TTC549 (cell line): Measurements from ENCODE around the gene TOMM34.

Source experiments
- FAIRE-seq: peaks from 2 replicates; lab custom pipeline; 2012; peaks lifted over from hg19 to GRCh38; lab: Jason Lieb, UNC

Gene TOMM34

DNA sequence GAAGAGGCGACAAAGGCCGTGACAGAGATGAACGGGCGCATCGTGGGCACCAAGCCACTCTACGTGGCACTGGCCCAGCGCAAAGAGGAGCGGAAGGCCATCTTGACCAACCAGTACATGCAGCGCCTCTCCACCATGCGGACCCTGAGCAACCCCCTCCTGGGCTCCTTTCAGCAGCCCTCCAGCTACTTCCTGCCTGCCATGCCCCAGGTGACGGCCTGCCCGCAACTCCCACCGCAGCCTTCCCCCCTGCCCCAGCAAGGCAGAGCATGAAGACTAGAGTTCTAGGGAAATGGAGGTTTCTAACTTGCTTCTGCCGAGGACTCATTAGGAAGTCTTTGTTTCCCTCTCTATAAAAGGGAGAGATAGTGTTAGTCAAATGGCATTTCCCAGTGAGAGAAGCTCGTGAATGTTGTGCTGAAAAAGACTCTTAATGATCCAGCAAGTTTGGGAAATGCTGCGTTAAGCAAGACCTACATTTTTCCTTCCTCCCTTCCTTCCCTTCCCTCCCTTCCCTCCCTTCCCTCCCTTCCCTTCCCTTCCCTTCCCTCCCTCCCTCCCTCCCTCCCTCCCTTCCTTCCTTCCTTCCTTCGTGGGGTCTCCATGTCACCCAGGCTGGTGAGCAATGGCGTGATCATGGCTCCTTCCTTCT is 29.6 kb downstream of the TOMM34 start:
- no peak for FAIRE-seq

DNA sequence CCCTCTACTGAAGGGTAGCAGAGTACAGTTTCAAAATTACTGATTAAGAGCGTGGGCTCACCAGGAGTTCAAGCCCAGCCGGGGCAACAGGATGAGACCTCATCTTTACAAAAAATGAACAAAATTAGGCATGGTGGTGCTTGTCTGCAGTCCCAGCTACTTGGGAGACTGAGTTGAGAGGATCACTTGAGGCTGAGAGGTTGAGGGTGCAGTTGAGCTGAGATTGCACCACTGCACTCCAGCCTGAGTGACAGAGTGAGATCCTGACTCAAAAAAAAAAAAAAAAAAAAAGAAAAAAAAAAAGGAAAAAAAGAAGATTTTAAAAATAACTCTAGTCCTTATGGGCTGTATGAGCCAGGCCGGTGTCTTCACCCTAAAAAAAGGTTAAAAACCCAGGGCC is 31.6 kb downstream of the TOMM34 start:
- FAIRE-seq = no peak

DNA sequence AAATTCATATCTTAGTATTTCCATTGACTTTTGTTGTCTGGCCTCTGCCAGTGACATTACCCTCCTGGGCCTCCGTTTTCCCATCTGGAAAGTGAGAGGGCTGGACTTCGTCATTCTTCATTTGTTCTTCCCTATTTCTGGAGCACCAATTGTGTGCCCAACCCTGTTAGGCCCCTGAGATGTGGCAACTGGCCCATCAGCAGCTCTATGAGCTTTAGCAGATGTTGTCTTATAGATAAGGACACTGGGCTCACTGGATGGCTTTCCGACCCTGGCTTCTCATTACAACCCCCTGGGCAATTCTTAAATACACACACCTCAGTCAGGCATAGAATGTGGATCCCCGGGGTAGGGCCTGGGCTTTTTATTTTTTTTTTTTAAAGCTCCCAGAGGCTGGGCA is 35.7 kb downstream of the TOMM34 start:
- FAIRE-seq = no peak

DNA sequence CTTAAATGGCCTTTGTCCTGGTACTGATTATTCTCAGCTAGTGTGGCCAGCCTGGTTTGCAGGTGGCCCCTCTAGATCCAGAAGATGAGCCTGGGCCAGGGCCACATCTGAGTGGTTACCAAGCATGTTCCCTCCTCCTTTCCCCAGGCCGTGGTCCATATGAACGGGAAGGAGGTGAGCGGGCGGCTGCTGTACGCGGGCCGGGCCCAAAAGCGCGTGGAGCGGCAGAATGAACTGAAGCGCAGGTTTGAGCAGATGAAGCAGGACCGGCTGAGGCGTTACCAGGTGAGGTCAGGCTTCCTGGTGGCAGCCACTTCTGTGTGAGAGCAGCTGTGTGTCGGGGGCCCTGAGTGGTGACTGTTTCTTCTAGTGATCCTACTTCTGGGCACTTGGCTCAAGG is 38.8 kb downstream of the TOMM34 start:
- no peak for FAIRE-seq

DNA sequence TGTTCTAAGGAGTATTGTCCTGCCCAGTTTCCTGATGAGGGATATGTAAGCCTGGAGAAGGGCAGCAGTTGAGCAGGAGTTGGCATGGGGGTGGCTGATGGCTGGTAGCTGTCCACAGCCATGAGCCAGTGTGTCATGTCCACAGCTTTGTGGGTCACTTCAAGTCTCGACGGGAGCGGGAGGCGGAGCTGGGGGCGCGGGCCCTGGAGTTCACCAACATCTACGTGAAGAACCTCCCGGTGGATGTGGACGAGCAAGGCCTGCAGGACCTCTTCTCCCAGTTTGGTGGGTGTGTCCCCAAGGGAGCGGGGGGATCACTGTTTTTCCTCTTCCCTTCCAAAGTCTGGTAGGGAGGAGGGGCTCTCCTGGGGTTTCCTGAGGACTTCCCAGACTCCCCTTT is 41.4 kb downstream of the TOMM34 start:
- no peak for FAIRE-seq

DNA sequence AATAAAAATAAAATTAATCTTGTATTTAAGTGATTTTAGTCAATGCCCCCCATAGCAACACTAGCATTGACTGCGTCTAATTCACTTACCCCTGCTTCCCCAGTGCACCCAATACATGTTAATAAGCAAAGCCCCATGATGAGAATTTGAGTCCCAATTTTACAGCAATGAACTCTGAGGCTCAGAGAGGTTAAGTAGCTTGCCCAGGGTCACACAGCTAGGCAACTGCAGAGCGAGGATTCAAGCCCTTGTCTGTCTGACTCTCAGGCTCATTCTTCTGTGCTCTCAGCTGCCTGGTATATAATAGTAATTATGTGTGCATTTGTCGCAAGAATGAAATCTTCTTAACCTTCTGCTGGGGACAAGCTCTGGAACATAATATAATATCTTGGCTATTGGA is 41.9 kb downstream of the TOMM34 start:
- no peak for FAIRE-seq

DNA sequence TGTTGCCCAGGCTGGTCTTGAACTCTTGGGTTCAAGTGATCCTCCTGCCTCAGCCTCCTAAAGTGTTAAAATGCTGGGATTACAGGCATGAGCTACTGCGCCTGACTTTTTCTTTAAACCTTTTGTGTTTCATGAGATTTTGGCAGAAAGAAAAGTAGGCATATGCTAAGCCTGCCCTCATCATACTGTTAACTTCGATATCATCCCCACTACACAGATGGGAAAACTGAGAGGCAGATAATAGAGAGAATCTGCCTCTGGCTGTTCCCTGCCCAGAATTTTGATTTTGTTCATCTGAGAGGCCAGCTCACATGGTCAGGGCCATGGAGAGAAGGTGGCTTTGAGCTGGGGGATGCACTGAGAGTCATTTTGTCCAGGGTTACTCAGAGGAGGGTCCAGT is 42.8 kb downstream of the TOMM34 start:
- no peak for FAIRE-seq

DNA sequence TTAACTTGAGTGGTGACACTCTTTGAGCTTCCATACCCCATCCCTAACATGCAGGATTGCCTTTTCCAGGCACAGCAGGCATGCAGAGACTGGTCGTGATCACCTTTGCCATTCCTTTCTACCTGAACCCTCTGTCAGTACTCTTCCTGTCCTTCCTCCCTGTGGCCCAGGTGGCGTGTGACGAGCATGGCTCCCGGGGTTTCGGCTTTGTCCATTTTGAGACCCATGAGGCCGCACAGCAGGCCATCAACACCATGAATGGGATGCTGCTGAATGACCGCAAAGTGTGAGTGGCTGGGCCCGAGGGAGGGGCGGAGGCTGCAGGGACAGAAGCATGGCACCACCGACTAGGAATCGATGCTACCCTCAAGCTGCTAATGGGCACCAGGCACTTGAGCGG is 43.6 kb downstream of the TOMM34 start:
- no peak for FAIRE-seq

DNA sequence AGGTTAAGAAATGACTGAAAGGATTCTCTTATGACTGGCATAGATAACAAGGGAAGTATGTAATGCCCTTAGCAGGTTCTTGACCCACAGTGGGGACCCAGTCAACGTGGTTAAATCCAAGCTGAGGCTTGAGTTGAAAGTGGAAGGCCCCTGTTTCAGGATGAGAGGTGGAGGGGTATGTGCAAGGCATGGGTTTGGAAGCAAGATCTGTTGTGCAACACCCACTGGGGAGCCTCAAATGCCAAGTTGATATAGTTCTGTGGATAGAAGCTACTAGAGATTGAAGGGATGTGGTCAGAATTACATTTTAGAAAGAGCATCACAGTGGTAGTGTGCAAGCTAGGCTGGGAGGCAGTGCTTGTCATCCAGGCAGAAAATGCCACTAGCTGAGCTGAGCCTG is 45.3 kb downstream of the TOMM34 start:
- FAIRE-seq = no peak

DNA sequence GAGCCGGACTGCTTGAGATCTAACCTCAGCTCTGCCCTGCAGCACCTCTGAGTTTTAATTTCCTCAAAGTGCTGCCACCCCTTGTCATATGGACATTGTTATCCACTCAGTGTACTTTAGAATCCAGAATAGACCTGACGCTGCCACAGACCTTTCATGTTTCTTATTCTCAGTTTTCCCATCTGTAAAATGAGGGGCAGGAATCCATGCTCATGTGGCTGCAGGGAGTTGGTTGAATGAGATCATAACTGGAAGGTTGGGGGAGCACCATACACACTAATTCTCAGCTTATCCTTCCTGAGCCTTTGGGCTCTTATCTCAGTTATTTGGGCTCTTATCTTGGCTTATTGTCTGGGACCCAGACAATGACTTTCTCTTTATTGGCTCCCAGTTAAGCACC is 48.0 kb downstream of the TOMM34 start:
- no peak for FAIRE-seq

DNA sequence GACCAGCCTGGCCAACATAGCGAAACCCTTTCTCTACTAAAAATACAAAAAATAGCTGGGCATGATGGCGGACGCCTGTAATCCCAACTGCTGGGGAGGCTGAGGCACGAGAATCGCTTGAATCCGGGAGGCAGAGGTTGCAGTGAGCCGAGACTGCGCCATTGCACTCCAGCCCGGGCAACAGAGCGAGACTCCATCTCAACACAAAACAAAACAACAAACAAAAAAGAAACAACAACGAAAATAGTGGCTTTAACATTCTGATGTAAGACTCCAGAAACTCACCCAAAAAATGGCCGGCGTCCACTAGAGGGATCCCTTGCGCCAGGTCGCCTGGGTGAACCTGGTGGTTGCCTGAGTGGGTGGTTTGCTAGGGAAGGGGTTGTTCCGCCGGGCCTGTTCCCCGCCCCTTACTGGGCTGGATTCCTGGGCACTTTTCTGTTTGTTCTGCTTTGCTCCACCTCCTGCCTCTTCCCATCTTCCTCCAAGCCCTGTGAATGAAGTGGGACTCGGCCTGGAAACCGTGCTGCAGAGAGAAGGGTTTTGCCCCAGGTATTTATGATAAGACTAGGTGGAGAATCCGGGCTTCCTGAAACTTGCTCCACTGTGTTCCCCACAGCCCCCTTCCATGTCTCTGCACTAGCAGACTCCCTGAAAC is 48.8 kb downstream of the TOMM34 start:
- FAIRE-seq = no peak

DNA sequence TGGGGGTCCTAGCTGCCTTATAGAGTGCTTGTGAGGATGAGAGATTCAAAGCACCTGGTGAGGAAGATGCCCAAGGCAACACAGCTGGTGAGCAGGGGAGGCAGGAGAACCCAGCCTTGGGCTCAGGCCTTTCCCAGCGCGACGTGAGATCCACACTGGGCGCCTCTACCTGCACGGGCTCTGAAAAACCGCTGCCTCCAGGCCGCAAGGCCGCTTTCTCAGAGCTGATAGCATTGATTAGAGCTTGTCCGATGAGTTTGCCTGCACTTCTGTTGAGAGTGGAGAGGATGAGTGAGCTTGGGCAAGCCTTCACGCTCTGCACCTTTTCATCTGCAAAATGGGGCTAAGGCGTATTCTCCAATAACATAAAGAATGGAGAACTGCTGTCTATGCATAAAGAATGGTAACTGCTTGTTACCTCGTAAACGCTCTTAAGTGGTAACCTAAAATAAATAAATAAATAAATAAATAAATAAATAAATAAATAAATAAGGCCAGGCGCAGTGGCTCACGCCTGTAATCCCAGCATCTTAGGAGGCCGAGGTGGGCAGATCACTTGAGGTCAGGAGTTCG is 49.4 kb downstream of the TOMM34 start:
- no peak for FAIRE-seq

DNA sequence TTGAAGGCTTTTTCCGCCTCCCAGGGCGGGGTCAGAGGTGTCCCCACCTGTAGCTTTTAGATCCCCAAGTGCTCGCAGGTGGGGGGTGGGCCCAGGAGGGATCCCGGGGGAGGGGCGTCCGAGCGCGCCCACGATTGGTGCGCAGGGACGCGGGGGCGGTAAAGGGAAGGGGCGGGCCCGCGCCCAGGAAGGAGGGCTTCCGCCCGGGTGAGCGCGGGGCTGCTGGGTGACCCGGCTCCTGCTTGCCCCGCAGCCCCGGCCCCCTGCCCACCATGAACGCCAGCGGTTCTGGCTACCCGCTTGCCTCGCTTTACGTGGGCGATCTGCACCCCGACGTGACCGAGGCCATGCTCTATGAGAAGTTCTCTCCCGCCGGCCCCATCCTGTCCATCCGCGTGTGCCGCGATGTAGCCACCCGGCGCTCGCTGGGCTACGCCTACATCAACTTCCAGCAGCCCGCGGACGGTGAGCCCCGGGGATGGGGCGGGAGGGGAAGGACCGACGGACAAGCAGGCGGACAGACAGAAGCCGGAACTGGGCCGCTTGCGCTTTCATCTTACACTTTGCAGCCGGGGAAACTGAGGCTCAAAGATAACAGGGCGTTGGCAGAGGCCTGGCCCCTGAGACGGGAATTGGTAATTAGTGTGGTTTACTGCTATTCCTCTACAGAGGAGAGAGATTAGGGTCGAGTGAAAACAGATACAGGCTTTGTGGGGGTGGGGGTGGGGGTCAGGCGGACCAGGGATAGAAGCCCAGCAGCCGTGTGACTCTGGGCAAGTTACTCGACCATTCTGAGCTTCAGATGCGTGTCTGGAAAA is 50.1 kb downstream of the TOMM34 start, which contains the start of gene PABPC1L:
Gene PABPC1L (plus strand): TSS at position 189 of the 818 bp plus-strand sequence. CDS start 84 bp downstream, at position 273.
- FAIRE-seq = no peak

DNA sequence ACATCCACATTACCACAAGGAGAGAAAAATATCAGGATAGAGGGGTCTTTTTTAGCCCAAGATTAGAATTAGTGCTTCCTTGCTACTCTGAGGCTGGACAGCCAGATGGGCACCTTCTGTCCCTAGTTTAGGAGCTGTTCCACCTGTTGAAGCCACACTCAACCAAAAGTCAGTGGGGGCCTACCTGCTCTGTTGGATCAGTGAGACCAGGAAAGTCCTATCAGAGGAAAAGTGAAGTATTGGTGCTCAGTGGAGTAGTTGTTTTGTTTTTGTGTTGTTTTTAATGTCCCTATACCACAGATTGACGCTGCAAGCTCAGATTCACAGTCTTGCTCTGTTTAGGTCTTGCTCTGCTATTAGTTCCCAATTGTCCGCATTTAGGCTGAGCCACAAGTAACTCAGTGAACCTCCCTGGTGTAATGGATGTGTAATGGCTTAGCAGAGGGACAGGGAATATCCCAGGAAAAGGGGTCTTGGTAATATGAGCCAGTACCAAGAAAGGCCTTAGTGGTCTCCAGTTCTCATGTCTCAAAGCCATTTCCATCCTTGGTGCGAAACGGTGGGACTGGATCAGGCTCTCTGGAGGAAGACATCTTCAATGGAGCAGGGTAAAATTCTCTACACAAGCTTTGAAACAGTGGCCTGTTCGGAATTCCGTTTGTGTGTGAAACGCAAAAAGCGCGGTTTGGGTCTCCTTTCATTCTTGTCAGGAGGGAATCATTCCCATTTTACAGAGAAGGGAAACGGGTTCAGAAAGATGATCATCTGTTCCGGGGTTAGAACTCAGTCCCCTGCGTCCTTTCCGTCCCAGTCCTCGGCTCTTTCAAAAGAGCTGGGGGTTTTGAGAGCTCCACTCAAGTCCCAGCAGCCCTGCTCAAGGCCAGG is 51.0 kb downstream of the TOMM34 start:
- no peak for FAIRE-seq

DNA sequence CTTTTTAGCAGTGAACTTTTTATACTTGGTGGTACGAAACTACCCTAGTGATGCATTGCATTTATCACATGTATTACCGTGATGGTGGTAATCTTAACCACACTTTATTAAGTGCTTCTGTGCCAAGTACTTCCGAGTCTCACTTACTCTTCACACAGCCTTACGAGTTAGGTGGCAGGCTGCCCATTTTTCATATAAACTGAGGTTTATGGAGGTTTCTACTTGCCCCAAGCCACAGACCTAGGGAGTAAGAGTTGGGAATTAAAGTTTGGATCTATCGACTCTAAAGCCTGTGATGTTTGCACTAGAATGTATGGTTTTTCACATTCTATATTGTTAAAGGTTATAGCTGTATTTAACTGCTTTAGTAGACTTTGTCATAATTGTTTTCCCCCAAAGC is 55.8 kb downstream of the TOMM34 start:
- no peak for FAIRE-seq

DNA sequence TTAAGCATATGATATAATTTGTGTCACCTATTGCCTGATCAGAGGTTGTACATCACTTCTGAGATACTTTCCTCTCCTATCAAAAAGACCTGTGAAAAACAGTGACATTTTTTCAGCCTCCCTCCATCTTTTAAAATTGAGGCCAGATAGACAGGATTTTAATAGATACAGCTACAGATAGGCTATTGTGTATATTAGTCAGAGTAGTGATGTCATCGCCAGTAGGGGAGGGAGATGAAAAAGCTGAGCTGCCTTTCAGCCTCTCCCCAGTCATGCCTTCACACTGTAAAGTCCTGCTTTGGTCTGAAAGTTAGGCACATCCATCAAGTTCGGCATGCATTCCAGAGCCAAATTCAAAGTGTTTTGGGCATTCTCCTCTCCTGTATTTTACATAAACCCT is 58.2 kb downstream of the TOMM34 start:
- no peak for FAIRE-seq

DNA sequence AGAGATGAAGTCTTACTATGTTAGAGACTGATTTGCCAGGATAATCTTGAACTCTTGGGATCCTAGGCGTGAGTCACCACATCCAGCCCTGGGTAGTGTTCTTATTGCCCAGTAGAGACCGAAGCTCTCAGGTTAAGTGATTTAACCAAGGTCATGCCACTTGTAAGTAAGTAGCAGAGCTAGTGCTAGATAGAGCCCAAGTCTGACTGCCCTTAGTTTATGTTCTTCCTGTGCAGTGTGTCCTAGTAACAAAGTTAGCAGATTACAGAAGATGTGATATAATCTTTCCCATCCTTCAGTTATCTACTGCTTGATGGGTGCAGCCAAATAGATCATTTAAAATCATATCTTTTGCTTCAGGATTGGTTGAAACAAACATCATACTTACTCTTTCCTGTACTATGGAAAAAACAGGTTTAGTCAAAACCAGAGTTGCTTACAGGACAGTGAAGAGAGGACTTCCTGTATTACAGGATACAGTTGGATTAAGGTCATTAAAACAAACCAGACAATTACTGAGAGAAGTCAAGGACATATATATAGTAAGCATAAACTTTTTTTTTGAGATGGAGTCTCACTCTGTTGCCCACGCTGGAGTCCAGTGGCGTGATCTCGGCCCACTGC is 59.9 kb downstream of the TOMM34 start:
- no peak for FAIRE-seq

DNA sequence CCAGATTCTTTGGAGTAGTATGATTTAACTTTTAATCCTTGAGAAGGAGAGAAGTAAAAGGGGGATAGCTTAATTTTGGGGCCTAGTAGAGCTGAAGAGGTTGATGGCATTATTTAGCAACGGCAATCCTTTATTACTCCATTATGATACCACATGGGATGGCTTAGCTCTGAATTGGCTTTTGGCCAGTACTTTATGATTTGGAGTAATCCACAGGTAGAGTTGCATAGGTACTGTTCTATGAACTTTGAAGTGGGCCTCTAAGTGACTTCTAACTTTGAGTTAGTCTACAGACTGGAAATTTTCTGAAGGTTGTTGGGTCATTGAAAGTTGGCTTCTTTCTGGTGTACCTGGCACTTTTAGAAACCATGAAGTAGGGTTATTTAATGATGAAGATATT is 63.1 kb downstream of the TOMM34 start:
- no peak for FAIRE-seq

DNA sequence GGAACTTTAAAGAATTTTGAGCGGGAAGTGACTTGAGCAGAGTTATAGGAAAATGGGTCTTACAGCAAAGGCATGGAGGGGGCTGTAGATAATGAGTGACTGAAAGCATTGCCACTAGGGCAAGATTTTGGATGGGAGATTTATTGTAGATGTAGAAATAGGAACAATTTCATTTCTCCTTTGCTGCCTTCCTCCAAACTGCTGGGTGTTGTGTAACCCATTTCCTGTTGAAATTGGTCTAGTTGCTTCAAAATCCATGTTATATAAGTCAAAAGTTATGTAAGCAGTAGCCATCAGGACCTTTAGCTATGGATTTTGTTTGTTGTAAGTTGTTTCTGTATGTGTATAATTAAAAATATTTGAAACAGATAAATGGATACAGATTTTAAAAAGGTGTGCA is 63.6 kb downstream of the TOMM34 start:
- no peak for FAIRE-seq

DNA sequence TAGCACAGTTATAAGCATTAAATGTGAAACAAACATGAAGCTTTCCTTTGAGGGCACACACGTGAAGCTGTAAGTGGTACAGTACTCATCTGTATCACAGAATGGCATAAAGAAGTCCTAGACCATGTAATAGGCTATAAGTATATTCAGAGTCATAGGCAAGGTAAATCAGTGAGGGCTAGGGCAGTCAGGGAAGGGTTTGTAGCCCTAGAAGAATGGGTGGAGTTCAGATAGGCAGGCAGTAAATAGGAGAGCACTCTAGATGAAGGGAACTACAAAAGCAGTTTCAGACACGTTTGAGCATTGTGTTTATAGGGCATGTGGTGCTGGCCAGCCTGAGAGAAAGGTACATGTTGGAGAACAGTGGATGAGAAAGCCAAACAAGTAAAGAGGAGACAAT is 65.2 kb downstream of the TOMM34 start:
- FAIRE-seq = no peak
